HL-60 (cell line): ENCODE measurements around the gene LATS1.

Experiments
- CTCF ChIP-seq: IDR thresholded peaks from one replicate; pipeline ENCODE4 v1.5.1; 2011; ENCODE audit warnings: low read length, control low read depth, inconsistent platforms; ENCODE audit not compliant: insufficient read depth
- POLR2AphosphoS5 ChIP-seq: IDR thresholded peaks from 2 replicates; pipeline ENCODE4 v1.6.1; 2012; ENCODE audit warnings: low read depth
- SPI1 ChIP-seq: IDR thresholded peaks from 2 replicates; pipeline ENCODE4 v1.6.1; 2012; ENCODE audit warnings: low read depth, mild to moderate bottlenecking, borderline replicate concordance

DNA sequence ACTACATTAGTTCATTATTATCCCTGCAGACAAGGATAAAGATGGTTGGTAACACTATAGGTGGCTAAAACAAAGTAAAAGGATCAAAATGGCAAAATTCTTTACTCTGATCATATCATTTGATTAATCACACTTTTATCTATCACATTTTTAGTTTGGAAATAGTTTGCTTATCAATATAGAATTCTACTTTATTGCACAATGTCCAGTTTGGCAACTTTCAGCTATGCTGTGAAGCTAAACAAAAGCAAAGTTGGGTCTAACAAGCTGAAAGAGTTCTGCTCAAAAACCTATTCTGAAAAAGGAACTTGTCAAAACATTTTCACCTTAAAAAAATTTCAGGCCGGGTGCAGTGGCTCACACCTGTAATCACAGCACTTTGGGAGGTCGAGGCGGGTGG, 7.9 kb upstream of the LATS1 start:
- TF ChIP-seq CTCF, result no peak
- TF ChIP-seq POLR2AphosphoS5, result no peak
- no peak for TF ChIP-seq SPI1
